ENCODE data around the gene NCAM2.
"Not testable (repeated sequence)": the region's sequence is repeated elsewhere in the genome, so short reads cannot be mapped to it uniquely, and the experiment has no call there.

NCAM2 gene

GRCh38 chr21:21148514-21148913, 150.3 kb downstream of the NCAM2 start:
- TF ChIP-seq CTCF (IDR thresholded peaks at IDR 0.05; ENCODE audit: low read depth, low read length) = no peak
- DNase-seq (ENCODE audit: extremely low read depth, low read depth) = no peak

GRCh38 chr21:21149445-21149844, 151.2 kb downstream of the NCAM2 start:
- DNase-seq (ENCODE audit: extremely low read depth, low read depth) = not testable (repeated sequence)

GRCh38 chr21:21151231-21151630, 153.0 kb downstream of the NCAM2 start:
- no peak for TF ChIP-seq CTCF (IDR thresholded peaks at IDR 0.05; ENCODE audit: low read depth, low read length)
- DNase-seq (ENCODE audit: extremely low read depth, low read depth) = no peak

- no peak for TF ChIP-seq CTCF (IDR thresholded peaks at IDR 0.05; ENCODE audit: low read depth, low read length)
- no peak for DNase-seq (ENCODE audit: extremely low read depth, low read depth)
These were observed 158.2 kb downstream of the NCAM2 start for GRCh38 chr21:21156397-21156796.

- no peak for TF ChIP-seq CTCF (IDR thresholded peaks at IDR 0.05; ENCODE audit: low read depth, low read length)
- no peak for DNase-seq (ENCODE audit: extremely low read depth, low read depth)
These were observed 158.7 kb downstream of the NCAM2 start for GRCh38 chr21:21156957-21157356.

- TF ChIP-seq CTCF (IDR thresholded peaks at IDR 0.05; ENCODE audit: low read depth, low read length) = no peak
- no peak for DNase-seq (ENCODE audit: extremely low read depth, low read depth)
These were observed 160.2 kb downstream of the NCAM2 start for GRCh38 chr21:21158376-21158918.

- DNase-seq (ENCODE audit: extremely low read depth, low read depth) = no peak
- TF ChIP-seq CTCF (IDR thresholded peaks at IDR 0.05; ENCODE audit: low read depth, low read length) = no peak
These were observed 161.2 kb downstream of the NCAM2 start for GRCh38 chr21:21159253-21159899.

GRCh38 chr21:21162786-21163185, 164.6 kb downstream of the NCAM2 start:
- no peak for TF ChIP-seq CTCF (IDR thresholded peaks at IDR 0.05; ENCODE audit: low read depth, low read length)
- DNase-seq (ENCODE audit: extremely low read depth, low read depth) = no peak

Data from AG09319 (cell line).